Colonic mucosa (tissue), 4 donors: ENCODE results near the gene MACROD2. TPM values are rescaled to one million over a fixed set of nuclear protein-coding genes. Genes with fewer than 3 reads are reported as not detected.

Experiments used
- DNase-seq: peaks from one replicate; pipeline ENCODE4 v3.0.0-alpha.2; 2020
- H3K27ac ChIP-seq: fragments of 200-600 bp; one replicate; pipeline ENCODE4 v1.8.0; 2021
- H3K27me3 ChIP-seq: fragments of 200-600 bp; one replicate; pipeline ENCODE4 v1.8.0; 2021
- H3K36me3 ChIP-seq: fragments of 200-600 bp; one replicate; pipeline ENCODE4 v1.8.0; 2021
- H3K4me1 ChIP-seq: fragments of 200-600 bp; one replicate; pipeline ENCODE4 v1.8.0; 2021; ENCODE audit warnings: mild to moderate bottlenecking
- H3K4me3 ChIP-seq: fragments of 200-600 bp; one replicate; pipeline ENCODE4 v1.8.0; 2021
- H3K9ac ChIP-seq, 2 donors: one replicate each; pipeline ENCODE4 v1.7.0; 2013; ENCODE audit warnings: control low read depth in 2 of 2, low read depth in 2 of 2, low read length in 2 of 2
- H3K9me3 ChIP-seq: fragments of 200-600 bp; one replicate; pipeline ENCODE4 v1.8.0; 2021
- CTCF ChIP-seq: fragments of 200-600 bp; IDR thresholded peaks from one replicate; pipeline ENCODE4 v1.8.0; 2022; ENCODE audit warnings: antibody characterized with exemption, mild to moderate bottlenecking
- intact Hi-C: fragments of 100-400 bp; cut with DNase I; formaldehyde crosslinking; loops from one replicate; pipeline ENCODE4 v1.14.1; 2022
- total RNA-seq, 2 donors: library from RNA; stranded (reverse); fragmentation: NEBNext Ultra II Directional in 1 of 2; extraction: Animal tissue kit (Norgen Biotek cat#: 25700) in 1 of 2; gene quantifications; one replicate each; pipeline ENCODE4 v1.2.1, GENCODE V29; 2021
- donor health status: healthy.
- donor health status: DM: no; HTN: no; CAD: no.
- donor health status: DM: no; HTN: no; CAD: no.

Gene MACROD2
- total RNA-seq, 2 donors from 2014 or later = 3.2 to 3.3 TPM

GRCh38 chr20:15109494-15109893 is 1114.2 kb downstream of the MACROD2 start:
- no peaks in the 10 kb centered on the region for H3K36me3 ChIP-seq
- H3K4me3 ChIP-seq = no peak overlapping the region
- H3K27ac ChIP-seq = no peak overlapping the region
- no peaks in the 10 kb centered on the region for H3K27me3 ChIP-seq
- TF ChIP-seq CTCF = no peak
- DNase-seq = no peak
- intact Hi-C loops = no loop called here
- H3K9me3 ChIP-seq = no peaks in the 10 kb centered on the region
- H3K9ac ChIP-seq = no peak overlapping the region
- no peaks in the 10 kb centered on the region for H3K4me1 ChIP-seq

- no peak for TF ChIP-seq CTCF
- Histone ChIP-seq H3K27ac (no peak overlapping the region), H3K9me3 (no peaks in the 10 kb centered on the region), H3K36me3 (no peaks in the 10 kb centered on the region), H3K27me3 (no peaks in the 10 kb centered on the region), H3K4me3 (no peak overlapping the region), H3K4me1 (no peaks in the 10 kb centered on the region), H3K9ac (no peak overlapping the region)
- intact Hi-C loops = no loop called here
- DNase-seq = no peak
Observed at GRCh38 chr20:15111654-15112053, 1116.3 kb downstream of the MACROD2 start.

GRCh38 chr20:15113144-15113773 is 1117.9 kb downstream of the MACROD2 start:
- H3K36me3 ChIP-seq = no peaks in the 10 kb centered on the region
- no peak for TF ChIP-seq CTCF
- no peaks in the 10 kb centered on the region for H3K4me1 ChIP-seq
- DNase-seq = no peak
- H3K9me3 ChIP-seq = no peaks in the 10 kb centered on the region
- no peak overlapping the region for H3K27ac ChIP-seq
- H3K27me3 ChIP-seq = no peaks in the 10 kb centered on the region
- intact Hi-C loops = no loop called here
- H3K9ac ChIP-seq = no peak overlapping the region
- no peak overlapping the region for H3K4me3 ChIP-seq

- no peak for TF ChIP-seq CTCF
- no peaks in the 10 kb centered on the region for H3K9me3 ChIP-seq
- H3K4me1 ChIP-seq = no peaks in the 10 kb centered on the region
- no peak overlapping the region for H3K4me3 ChIP-seq
- H3K36me3 ChIP-seq = no peaks in the 10 kb centered on the region
- no peak for DNase-seq
- no peak overlapping the region for H3K9ac ChIP-seq
- intact Hi-C loops = no loop called here
- H3K27ac ChIP-seq = no peak overlapping the region
- H3K27me3 ChIP-seq = no peaks in the 10 kb centered on the region
Observed at GRCh38 chr20:15119852-15120487, 1124.7 kb downstream of the MACROD2 start.

- Histone ChIP-seq H3K4me3 (no peak overlapping the region), H3K36me3 (no peaks in the 10 kb centered on the region), H3K9ac (no peak overlapping the region), H3K4me1 (no peaks in the 10 kb centered on the region), H3K9me3 (no peaks in the 10 kb centered on the region), H3K27me3 (no peaks in the 10 kb centered on the region), H3K27ac (no peak overlapping the region)
- TF ChIP-seq CTCF = no peak
- no peak for DNase-seq
- intact Hi-C loops = no loop called here
Observed at GRCh38 chr20:15122613-15123012, 1127.3 kb downstream of the MACROD2 start.
